IMR-90 (cell line): Measurements from ENCODE around the gene PFN2. TPM values are rescaled to one million over a fixed set of nuclear protein-coding genes. Genes with fewer than 3 reads are reported as not detected.

ENCODE experiments used
- ATAC-seq: fragments of 200-7000 bp; cut with Tn5 transposase; 2 replicates; pipeline ENCODE4 v1.9.1; 2020; ENCODE audit warnings: low read depth, mild to moderate bottlenecking, moderate library complexity
- BruUV-seq: library from RNA; stranded (reverse); fragments of 400-500 nt; replicated peaks from 2 replicates; lab custom pipeline; 2021; lab: Mats Ljungman, UMichigan
- CTCF ChIA-PET: fragments of 300-600 bp; formaldehyde crosslinking; extraction: SDS; loops from one replicate; lab custom pipeline; 2021; ENCODE audit warnings: antibody characterized with exemption; lab: Yijun Ruan, JAX
- POLR2A ChIA-PET: fragments of 300-600 bp; sonication (Branson Sonifier 250); formaldehyde crosslinking; loops from one replicate; lab custom pipeline; 2022; ENCODE audit warnings: antibody characterized with exemption; ENCODE audit not compliant: unreplicated experiment; lab: Charles Lee
- DNase-seq: peaks from one replicate; pipeline ENCODE4 v3.0.0; 2013
- H2AFZ ChIP-seq: replicated peaks from 2 replicates; pipeline ENCODE3; 2013; ENCODE audit warnings: low read length, mild to moderate bottlenecking; ENCODE audit not compliant: poor library complexity
- H2AK5ac ChIP-seq: 2 replicates; pipeline ENCODE4 v1.6.1; 2013; ENCODE audit warnings: low read depth, low read length, inconsistent platforms
- H2AK9ac ChIP-seq: replicated peaks from 2 replicates; pipeline ENCODE3; 2013; ENCODE audit warnings: mild to moderate bottlenecking, low read depth, low read length, moderate library complexity; ENCODE audit not compliant: poor library complexity
- H2BK120ac ChIP-seq: 2 replicates; pipeline ENCODE4 v1.6.1; 2013; ENCODE audit warnings: low read depth, low read length, inconsistent platforms
- H2BK15ac ChIP-seq: 3 replicates; pipeline ENCODE4 v1.6.1; 2013; ENCODE audit warnings: low read depth, low read length, inconsistent platforms
- H2BK20ac ChIP-seq: 2 replicates; pipeline ENCODE4 v1.6.1; 2013; ENCODE audit warnings: low read depth, mild to moderate bottlenecking, inconsistent platforms, low read length, moderate library complexity
- H2BK5ac ChIP-seq: 2 replicates; pipeline ENCODE4 v1.6.1; 2013; ENCODE audit warnings: mild to moderate bottlenecking, low read depth, low read length, inconsistent platforms; ENCODE audit not compliant: poor library complexity, severe bottlenecking
- H3K14ac ChIP-seq: replicated peaks from 2 replicates; pipeline ENCODE4 v1.6.1; 2013; ENCODE audit warnings: low read depth, low read length, inconsistent platforms
- H3K18ac ChIP-seq: 2 replicates; pipeline ENCODE4 v1.6.1; 2013; ENCODE audit warnings: low read depth, low read length, control low read depth
- H3K23ac ChIP-seq: 2 replicates; pipeline ENCODE4 v1.6.1; 2013; ENCODE audit warnings: low read depth, low read length, inconsistent platforms
- H3K27ac ChIP-seq: 2 replicates; pipeline ENCODE4 v1.5.1; 2013; ENCODE audit warnings: mild to moderate bottlenecking, control low read depth, low read length; ENCODE audit not compliant: insufficient read depth
- H3K27me3 ChIP-seq: 2 replicates; pipeline ENCODE4 v1.6.1; 2013; ENCODE audit warnings: low read length; ENCODE audit not compliant: control insufficient read depth, insufficient read depth
- H3K36me3 ChIP-seq: 2 replicates; pipeline ENCODE4 v1.6.1; 2013; ENCODE audit warnings: low read length, mixed read lengths; ENCODE audit not compliant: control insufficient read depth, insufficient read depth
- H3K4ac ChIP-seq: 2 replicates; pipeline ENCODE4 v1.6.1; 2013; ENCODE audit warnings: low read depth, low read length, inconsistent platforms
- H3K4me1 ChIP-seq: 2 replicates; pipeline ENCODE4 v1.6.1; 2013; ENCODE audit warnings: low read length, mixed read lengths; ENCODE audit not compliant: control insufficient read depth, insufficient read depth
- H3K4me2 ChIP-seq: 2 replicates; pipeline ENCODE4 v1.6.1; 2013; ENCODE audit warnings: low read depth, mild to moderate bottlenecking, control low read depth, low read length, moderate library complexity
- H3K4me3 ChIP-seq: 2 replicates; pipeline ENCODE4 v1.5.1; 2013; ENCODE audit warnings: low read depth, mild to moderate bottlenecking, control low read depth, low read length, moderate library complexity; ENCODE audit not compliant: insufficient read depth
- H3K56ac ChIP-seq: 2 replicates; pipeline ENCODE4 v1.6.1; 2013; ENCODE audit warnings: low read length, inconsistent platforms; ENCODE audit not compliant: insufficient read depth; ENCODE audit errors: extremely low read depth
- H3K79me1 ChIP-seq, 2 experiments: 2 replicates each; pipeline ENCODE4 v1.6.1; 2013; ENCODE audit warnings: low read length in 2 of 2, inconsistent platforms in 1 of 2, low read depth in 1 of 2
- H3K9ac ChIP-seq: 2 replicates; pipeline ENCODE4 v1.6.1; 2013; ENCODE audit warnings: low read depth, low read length, control low read depth
- H3K9me1 ChIP-seq: 2 replicates; pipeline ENCODE4 v1.6.1; 2013; ENCODE audit warnings: low read length, inconsistent platforms; ENCODE audit not compliant: insufficient read depth
- H3K9me3 ChIP-seq: 2 replicates; pipeline ENCODE4 v1.6.1; 2013; ENCODE audit warnings: low read length; ENCODE audit not compliant: control insufficient read depth, insufficient read depth
- H4K20me1 ChIP-seq: 2 replicates; pipeline ENCODE4 v1.6.1; 2013; ENCODE audit warnings: low read length, inconsistent platforms; ENCODE audit not compliant: insufficient read depth
- H4K5ac ChIP-seq: 2 replicates; pipeline ENCODE4 v1.6.1; 2013; ENCODE audit warnings: mild to moderate bottlenecking, low read depth, low read length, control low read depth
- H4K8ac ChIP-seq, 2 experiments: 2 replicates each; pipeline ENCODE4 v1.6.1; 2013; ENCODE audit warnings: low read depth in 2 of 2, low read length in 2 of 2, control low read depth in 1 of 2, inconsistent platforms in 1 of 2
- H4K91ac ChIP-seq: 2 replicates; pipeline ENCODE4 v1.6.1; 2013; ENCODE audit warnings: low read depth, low read length, inconsistent platforms; ENCODE audit not compliant: insufficient read depth
- RCOR1 ChIP-seq: IDR thresholded peaks from 2 replicates; pipeline ENCODE4 v1.6.1; 2012; ENCODE audit warnings: mild to moderate bottlenecking, low read length, improper control_type of control experiment; ENCODE audit not compliant: insufficient replicate concordance
- WGBS, 2 experiments: methylation state at CpG; one replicate each; pipeline versions ENCODE4 v1.1.5 to v1.1.7; 2013; ENCODE audit warnings: missing lambda C conversion rate in 2 of 2; ENCODE audit not compliant: insufficient read length in 1 of 2; ENCODE audit errors: extremely low coverage in 2 of 2; 5-methylcytosine and 5-hydroxymethylcytosine counted together
- dilution Hi-C: fragments of 300-500 bp; cut with HindIII; formaldehyde crosslinking; loops from one replicate; pipeline ENCODE4 v1.14.3; 2018; ENCODE audit warnings: low sequenced_read_pairs; ENCODE audit not compliant: unreplicated experiment
- in situ Hi-C: fragments of 300-500 bp; cut with MboI; formaldehyde crosslinking; loops from 3 replicates; pipeline ENCODE4 v1.14.3; 2019; ENCODE audit warnings: low sequenced_read_pairs, inconsistent platforms, mixed read lengths
- intact Hi-C: fragments of 100-400 bp; cut with micrococcal nuclease; formaldehyde crosslinking; loops from 2 replicates; pipeline ENCODE4 v1.10.0; 2022
- polyA plus RNA-seq, 3 experiments: library from polyadenylated mRNA; depleted of rRNA; stranded (reverse); fragments of >200 nt; gene quantifications; 2 replicates each; pipeline ENCODE4 v1.2.3, GENCODE V29; 2012; ENCODE audit warnings: low replicate concordance in 1 of 3
- total RNA-seq: library from RNA; depleted of rRNA; stranded (reverse); fragments of >200 nt; gene quantifications from 2 replicates; pipeline ENCODE4 v1.2.3, GENCODE V29; 2012

PFN2 gene
- total and polyA plus RNA-seq, 2 of the 4 experiments (the other 2 are of a cell fraction): 256 to 444 TPM

DNA sequence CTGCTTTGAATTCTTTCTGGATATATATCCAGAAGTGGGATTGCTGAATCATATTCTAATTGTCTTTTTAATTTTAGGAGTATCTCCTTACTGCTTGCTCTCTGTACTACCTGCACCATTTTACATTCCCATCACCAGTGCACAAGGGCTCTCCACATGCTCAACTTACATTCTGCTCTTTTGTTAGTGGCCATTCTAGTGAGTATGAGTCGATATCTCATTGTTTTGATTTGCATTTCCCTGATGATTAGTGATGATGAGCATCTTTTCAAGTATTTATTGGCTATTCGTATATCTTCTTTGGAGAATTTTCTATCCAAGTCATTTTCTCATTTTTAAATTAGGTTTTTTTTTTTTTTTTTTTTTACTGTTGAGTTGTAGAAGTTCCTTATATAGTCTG, 29.5 kb downstream of the PFN2 start:
- peaks cover 2% of the 10 kb centered on the region; the same call in 1 of the 2 replicates for H3K9me3 ChIP-seq
- H3K4ac ChIP-seq: no peak overlapping the region
- no peak overlapping the region for H4K5ac ChIP-seq
- no peaks in the 10 kb centered on the region for H3K27me3 ChIP-seq
- H3K56ac ChIP-seq: no peak overlapping the region
- H2BK20ac ChIP-seq: no peak overlapping the region
- peaks cover 3% of the 10 kb centered on the region; the same call in 1 of the 2 replicates for H3K36me3 ChIP-seq
- dilution Hi-C loops (no loop called here), in situ Hi-C loops (no loop called here), intact Hi-C loops (no loop called here)
- peaks cover 0 to 24% of the 10 kb centered on the region in 2 experiments; a peak in 3 of 4 replicates for H3K79me1 ChIP-seq
- H2BK120ac ChIP-seq: no peak overlapping the region
- H3K4me2 ChIP-seq: no peak overlapping the region
- POLR2A ChIA-PET: no interaction called here
- no peak; the same call in 1 of the 2 replicates for ATAC-seq
- no peak overlapping the region for H3K9ac ChIP-seq
- H3K27ac ChIP-seq: no peak overlapping the region
- no peak for TF ChIP-seq RCOR1
- H3K4me1 ChIP-seq: no peaks in the 10 kb centered on the region
- WGBS, 2 experiments: no CpG with 5 or more reads among the region's 2 CpGs
- CTCF ChIA-PET: no interaction called here
- H3K18ac ChIP-seq: no peak overlapping the region
- no peak overlapping the region for H2AK5ac ChIP-seq
- no peaks in the 10 kb centered on the region for H3K9me1 ChIP-seq
- H3K14ac ChIP-seq: 0 out of 2 replicates have a peak overlapping the region, but pooled peaks have one; percentile 37
- no peak overlapping the region for H4K8ac ChIP-seq
- no TSS peak for BruUV-seq
- H4K91ac ChIP-seq: no peak overlapping the region
- peak; percentile 47 for DNase-seq
- no peak overlapping the region for H2AK9ac ChIP-seq
- H3K23ac ChIP-seq: no peak overlapping the region
- no peak overlapping the region for H2BK15ac ChIP-seq
- no peaks in the 10 kb centered on the region; the same call in 1 of the 2 replicates for H4K20me1 ChIP-seq
- H2BK5ac ChIP-seq: no peak overlapping the region
- H2AFZ ChIP-seq: no peak overlapping the region
- H3K4me3 ChIP-seq: no peak overlapping the region
